K562 (cell line): ENCODE results near the gene ING4. TPM values are rescaled to one million over a fixed set of nuclear protein-coding genes. Genes with fewer than 3 reads are reported as not detected.

ENCODE experiments used
- BRD4 ChIP-seq: fragments of 200-600 bp; sonication (generic); IDR thresholded peaks from 2 replicates; pipeline ENCODE4 v1.6.1; 2017; ENCODE audit warnings: inconsistent platforms
- CREM ChIP-seq: IDR thresholded peaks from 2 replicates; pipeline ENCODE4 v1.6.1; 2014; ENCODE audit warnings: antibody characterized with exemption, low read depth
- EP400 ChIP-seq: fragments of 450-650 bp; IDR thresholded peaks from 2 replicates; pipeline ENCODE4 v1.6.1; 2017; ENCODE audit warnings: antibody characterized with exemption, mild to moderate bottlenecking, moderate library complexity
- ERF ChIP-seq: fragments of 450-650 bp; formaldehyde crosslinking; IDR thresholded peaks from 2 replicates; pipeline ENCODE4 v1.4.0; 2020; ENCODE audit warnings: mild to moderate bottlenecking, mixed read lengths
- HDGF ChIP-seq: fragments of 450-650 bp; IDR thresholded peaks from 2 replicates; pipeline ENCODE4 v1.6.1; 2016
- HNRNPLL ChIP-seq: fragments of 200-400 bp; formaldehyde crosslinking; IDR thresholded peaks from 2 replicates; pipeline ENCODE4 v1.6.1; 2017; ENCODE audit warnings: low read length, low read depth, mild to moderate bottlenecking; ENCODE audit not compliant: poor library complexity, severe bottlenecking
- JUNB ChIP-seq: fragments of 450-650 bp; formaldehyde crosslinking; conservative IDR thresholded peaks from 2 replicates; pipeline ENCODE4 v1.4.0; 2020; ENCODE audit warnings: mild to moderate bottlenecking
- MTF1 ChIP-seq: fragments of 250-450 bp; sonication (Bioruptor Pico); IDR thresholded peaks from 2 replicates; pipeline ENCODE4 v1.9.0; 2021; ENCODE audit warnings: moderate library complexity, mild to moderate bottlenecking, inconsistent platforms, borderline replicate concordance
- NR3C1 ChIP-seq: sonication (generic); formaldehyde crosslinking; IDR thresholded peaks from 2 replicates; pipeline ENCODE4 v1.8.1; 2022; ENCODE audit warnings: missing genetic modification reagents
- PCBP2 ChIP-seq: fragments of 200-400 bp; formaldehyde crosslinking; IDR thresholded peaks from 2 replicates; pipeline ENCODE4 v1.6.1; 2018; ENCODE audit warnings: low read length, low read depth, mild to moderate bottlenecking, moderate library complexity; ENCODE audit not compliant: poor library complexity, severe bottlenecking
- POU5F1 ChIP-seq: fragments of 150-350 bp; IDR thresholded peaks from 2 replicates; pipeline ENCODE4 v1.6.1; 2014; ENCODE audit warnings: borderline replicate concordance, low read length, low read depth, mild to moderate bottlenecking; ENCODE audit not compliant: partially characterized antibody
- PRMT5 ChIP-seq: sonication (generic); formaldehyde crosslinking; IDR thresholded peaks from 2 replicates; pipeline ENCODE4 v1.5.0; 2020; ENCODE audit warnings: missing genetic modification reagents
- TBP ChIP-seq: optimal IDR thresholded peaks from 2 replicates; pipeline ENCODE3; 2011; ENCODE audit warnings: low read depth, low read length, improper control_type of control experiment
- ZFP36 ChIP-seq: fragments of 150-350 bp; IDR thresholded peaks from 2 replicates; pipeline ENCODE4 v1.6.1; 2018; ENCODE audit warnings: low read length, low read depth; ENCODE audit not compliant: partially characterized antibody
- ZNF311 ChIP-seq: fragments of 250-450 bp; sonication (Bioruptor Pico); IDR thresholded peaks from 2 replicates; pipeline ENCODE4 v1.4.0; 2020; ENCODE audit warnings: mild to moderate bottlenecking, moderate library complexity
- ZNF347 ChIP-seq: fragments of 450-650 bp; formaldehyde crosslinking; IDR thresholded peaks from 2 replicates; pipeline ENCODE4 v1.4.0; 2020; ENCODE audit warnings: low read depth, mild to moderate bottlenecking, moderate library complexity
- ZNF766 ChIP-seq: fragments of 200-800 bp; sonication (Bioruptor generic); conservative IDR thresholded peaks from 2 replicates; pipeline ENCODE4 v1.6.1; 2016; ENCODE audit warnings: missing genetic modification characterization, missing compliant biosample characterization
- polyA plus RNA-seq, 8 experiments: library from polyadenylated mRNA; depleted of rRNA in 4 of 8; stranded (reverse) in 5 of 8; unstranded in 3 of 8; fragments of >200 nt; fragmentation: Nextera tagmentation in 2 of 8; fragmentation: Illumina TruSeq in 1 of 8; extraction: Ambion mirVana in 2 of 8; extraction: Trizol in 1 of 8; gene quantifications; 2 replicates each; pipeline versions ENCODE4 v1.2.1 to v1.2.3, GENCODE V29; 2011 to 2014; ENCODE audit warnings: inconsistent platforms in 1 of 8, missing spikeins in 1 of 8
- total RNA-seq, 7 experiments: library from RNA; depleted of rRNA in 6 of 7; stranded (reverse); fragments of >200 nt in 6 of 7; fragmentation: Illumina TruSeq in 2 of 7; extraction: Trizol in 2 of 7; gene quantifications; 2 replicates each; pipeline versions ENCODE4 v1.2.1 to v1.2.3, GENCODE V29; 2011 to 2021; ENCODE audit warnings: low replicate concordance in 1 of 7
- TF ChIP-seq, protein P1 (sequence below): fragments of 250-450 bp; sonication (Bioruptor Pico); IDR thresholded peaks from 2 replicates; pipeline ENCODE4 v1.4.0; 2020; ENCODE audit warnings: borderline replicate concordance
- TF ChIP-seq, protein P2 (sequence below): fragments of 450-650 bp; IDR thresholded peaks from 2 replicates; pipeline ENCODE4 v1.6.1; 2017; ENCODE audit warnings: antibody characterized with exemption, mild to moderate bottlenecking
- TF ChIP-seq, protein P3 (sequence below): fragments of 250-450 bp; sonication (Bioruptor Pico); IDR thresholded peaks from 2 replicates; pipeline ENCODE4 v1.8.0; 2021; ENCODE audit warnings: mild to moderate bottlenecking, moderate library complexity
- TF ChIP-seq, protein P4 (sequence below): sonication (generic); formaldehyde crosslinking; IDR thresholded peaks from 2 replicates; pipeline ENCODE4 v1.8.0; 2022; ENCODE audit warnings: mild to moderate bottlenecking, missing genetic modification reagents

The ING4 gene
- total and polyA plus RNA-seq, 9 of the 15 experiments (the other 6 are each of a cell fraction or from before 2014, with no cell fraction given), result 6.6 to 30.2 (median 15.7) TPM

DNA sequence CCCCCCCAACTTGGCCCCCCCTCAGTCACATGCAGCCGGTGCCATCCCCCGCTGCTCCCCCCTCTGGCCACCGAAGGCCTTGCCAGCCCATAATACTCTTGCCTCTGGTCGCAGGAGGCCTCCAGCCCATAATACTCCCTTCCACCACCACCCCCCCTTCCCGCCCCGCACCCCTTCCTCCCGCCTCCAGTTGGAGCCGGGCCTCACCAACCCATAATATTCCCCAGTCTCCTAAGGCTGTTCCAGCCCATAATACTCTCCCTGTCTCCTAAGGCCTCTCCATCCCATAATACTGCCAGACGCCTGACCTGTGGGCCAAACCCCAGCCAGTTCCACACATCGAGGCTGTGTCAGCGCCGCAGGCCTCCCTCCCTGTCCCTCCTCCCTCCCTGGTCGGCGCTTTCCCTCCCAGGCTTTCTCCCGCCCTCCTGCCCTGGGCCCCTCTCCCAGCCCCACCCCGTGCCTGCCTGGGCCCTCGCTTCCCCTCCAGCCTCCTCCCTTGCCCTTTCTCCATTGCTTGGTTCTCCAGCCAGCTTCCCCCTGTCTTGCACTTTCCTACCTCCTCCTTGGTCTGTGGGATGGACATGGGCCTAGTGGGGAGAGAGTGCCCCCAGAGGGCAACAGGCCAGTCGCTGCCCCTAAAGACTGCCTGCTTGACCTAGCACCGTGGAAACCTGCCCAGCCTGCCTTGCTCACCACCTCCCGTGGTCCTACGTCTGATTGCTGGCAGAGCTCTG lies 49.0 kb downstream of the ING4 start (continued):
- TF ChIP-seq HNRNPLL (no peak), NR3C1 (no peak), EP400 (peak; percentile 42; the same call in 1 of the 2 replicates), ZNF766 (CRISPR knock-in tag) (peak; percentile 84), TBP (peak; percentile 64), JUNB (CRISPR knock-in tag) (no peak), PRMT5 (CRISPR knock-in tag) (no peak), ZFP36 (no peak), ZNF347 (CRISPR knock-in tag) (no peak), ZNF311 (CRISPR knock-in tag) (no peak), HDGF (peak; percentile 92; the same call in 1 of the 2 replicates), BRD4 (no peak), PCBP2 (no peak), ERF (CRISPR knock-in tag) (no peak), MTF1 (no peak), POU5F1 (no peak), CREM (peak; percentile 51; the same call in 1 of the 2 replicates)
- TF ChIP-seq, protein P1, sequence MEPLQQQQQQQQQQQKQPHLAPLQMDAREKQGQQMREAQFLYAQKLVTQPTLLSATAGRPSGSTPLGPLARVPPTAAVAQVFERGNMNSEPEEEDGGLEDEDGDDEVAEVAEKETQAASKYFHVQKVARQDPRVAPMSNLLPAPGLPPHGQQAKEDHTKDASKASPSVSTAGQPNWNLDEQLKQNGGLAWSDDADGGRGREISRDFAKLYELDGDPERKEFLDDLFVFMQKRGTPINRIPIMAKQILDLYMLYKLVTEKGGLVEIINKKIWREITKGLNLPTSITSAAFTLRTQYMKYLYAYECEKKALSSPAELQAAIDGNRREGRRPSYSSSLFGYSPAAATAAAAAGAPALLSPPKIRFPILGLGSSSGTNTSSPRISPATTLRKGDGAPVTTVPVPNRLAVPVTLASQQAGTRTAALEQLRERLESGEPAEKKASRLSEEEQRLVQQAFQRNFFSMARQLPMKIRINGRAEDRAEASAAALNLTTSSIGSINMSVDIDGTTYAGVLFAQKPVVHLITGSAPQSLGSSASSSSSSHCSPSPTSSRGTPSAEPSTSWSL (CRISPR knock-in tag), result no peak
- TF ChIP-seq, protein P2, sequence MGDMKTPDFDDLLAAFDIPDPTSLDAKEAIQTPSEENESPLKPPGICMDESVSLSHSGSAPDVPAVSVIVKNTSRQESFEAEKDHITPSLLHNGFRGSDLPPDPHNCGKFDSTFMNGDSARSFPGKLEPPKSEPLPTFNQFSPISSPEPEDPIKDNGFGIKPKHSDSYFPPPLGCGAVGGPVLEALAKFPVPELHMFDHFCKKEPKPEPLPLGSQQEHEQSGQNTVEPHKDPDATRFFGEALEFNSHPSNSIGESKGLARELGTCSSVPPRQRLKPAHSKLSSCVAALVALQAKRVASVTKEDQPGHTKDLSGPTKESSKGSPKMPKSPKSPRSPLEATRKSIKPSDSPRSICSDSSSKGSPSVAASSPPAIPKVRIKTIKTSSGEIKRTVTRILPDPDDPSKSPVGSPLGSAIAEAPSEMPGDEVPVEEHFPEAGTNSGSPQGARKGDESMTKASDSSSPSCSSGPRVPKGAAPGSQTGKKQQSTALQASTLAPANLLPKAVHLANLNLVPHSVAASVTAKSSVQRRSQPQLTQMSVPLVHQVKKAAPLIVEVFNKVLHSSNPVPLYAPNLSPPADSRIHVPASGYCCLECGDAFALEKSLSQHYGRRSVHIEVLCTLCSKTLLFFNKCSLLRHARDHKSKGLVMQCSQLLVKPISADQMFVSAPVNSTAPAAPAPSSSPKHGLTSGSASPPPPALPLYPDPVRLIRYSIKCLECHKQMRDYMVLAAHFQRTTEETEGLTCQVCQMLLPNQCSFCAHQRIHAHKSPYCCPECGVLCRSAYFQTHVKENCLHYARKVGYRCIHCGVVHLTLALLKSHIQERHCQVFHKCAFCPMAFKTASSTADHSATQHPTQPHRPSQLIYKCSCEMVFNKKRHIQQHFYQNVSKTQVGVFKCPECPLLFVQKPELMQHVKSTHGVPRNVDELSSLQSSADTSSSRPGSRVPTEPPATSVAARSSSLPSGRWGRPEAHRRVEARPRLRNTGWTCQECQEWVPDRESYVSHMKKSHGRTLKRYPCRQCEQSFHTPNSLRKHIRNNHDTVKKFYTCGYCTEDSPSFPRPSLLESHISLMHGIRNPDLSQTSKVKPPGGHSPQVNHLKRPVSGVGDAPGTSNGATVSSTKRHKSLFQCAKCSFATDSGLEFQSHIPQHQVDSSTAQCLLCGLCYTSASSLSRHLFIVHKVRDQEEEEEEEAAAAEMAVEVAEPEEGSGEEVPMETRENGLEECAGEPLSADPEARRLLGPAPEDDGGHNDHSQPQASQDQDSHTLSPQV, result peak; percentile 86
- TF ChIP-seq, protein P3, sequence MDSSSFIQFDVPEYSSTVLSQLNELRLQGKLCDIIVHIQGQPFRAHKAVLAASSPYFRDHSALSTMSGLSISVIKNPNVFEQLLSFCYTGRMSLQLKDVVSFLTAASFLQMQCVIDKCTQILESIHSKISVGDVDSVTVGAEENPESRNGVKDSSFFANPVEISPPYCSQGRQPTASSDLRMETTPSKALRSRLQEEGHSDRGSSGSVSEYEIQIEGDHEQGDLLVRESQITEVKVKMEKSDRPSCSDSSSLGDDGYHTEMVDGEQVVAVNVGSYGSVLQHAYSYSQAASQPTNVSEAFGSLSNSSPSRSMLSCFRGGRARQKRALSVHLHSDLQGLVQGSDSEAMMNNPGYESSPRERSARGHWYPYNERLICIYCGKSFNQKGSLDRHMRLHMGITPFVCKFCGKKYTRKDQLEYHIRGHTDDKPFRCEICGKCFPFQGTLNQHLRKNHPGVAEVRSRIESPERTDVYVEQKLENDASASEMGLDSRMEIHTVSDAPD, result no peak
- TF ChIP-seq, protein P4, sequence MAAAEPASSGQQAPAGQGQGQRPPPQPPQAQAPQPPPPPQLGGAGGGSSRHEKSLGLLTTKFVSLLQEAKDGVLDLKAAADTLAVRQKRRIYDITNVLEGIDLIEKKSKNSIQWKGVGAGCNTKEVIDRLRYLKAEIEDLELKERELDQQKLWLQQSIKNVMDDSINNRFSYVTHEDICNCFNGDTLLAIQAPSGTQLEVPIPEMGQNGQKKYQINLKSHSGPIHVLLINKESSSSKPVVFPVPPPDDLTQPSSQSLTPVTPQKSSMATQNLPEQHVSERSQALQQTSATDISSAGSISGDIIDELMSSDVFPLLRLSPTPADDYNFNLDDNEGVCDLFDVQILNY, result no peak
